Measurements from ENCODE around the gene TMEM59L.

DNA sequence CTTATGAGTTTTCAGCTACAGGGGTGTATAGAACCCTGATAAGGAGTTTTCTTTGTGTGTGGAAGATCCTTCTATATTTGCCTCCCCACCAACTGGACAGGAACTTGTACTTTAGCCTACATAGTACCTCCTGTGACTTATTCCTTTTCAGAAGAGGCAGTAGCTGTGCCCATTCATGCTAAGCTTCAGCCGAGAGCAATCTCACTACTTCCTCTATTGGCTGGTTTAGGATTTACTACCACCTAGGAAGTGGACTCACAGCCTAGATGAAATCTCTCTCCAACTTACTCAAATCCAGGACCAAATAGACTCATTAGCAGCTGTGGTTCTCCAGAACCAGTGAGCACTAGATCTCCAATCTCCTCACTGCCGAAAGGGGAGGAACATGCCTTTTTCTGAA, 26.4 kb upstream of the TMEM59L start:
- TF ChIP-seq CTCF (IDR thresholded peaks at IDR 0.05) (no peak), POLR2A (IDR thresholded peaks at IDR 0.05) (no peak)

Measured in heart left ventricle (tissue), 13 donors.